ENCODE results near the gene CAMTA1.
A peak's percentile ranks its signal among the peaks of the same experiment; 100 is the strongest.

The CAMTA1 gene

GRCh38 chr1:7487766-7488474 lies 702.7 kb downstream of the CAMTA1 start:
- TF ChIP-seq TARDBP (IDR thresholded peaks at IDR 0.05) (no peak), ARNT (IDR thresholded peaks at IDR 0.05) (peak; percentile 90)
- DNase-seq (ENCODE audit: extremely low spot score), result no peak
- POLR2A ChIA-PET, result no interaction called here
- CTCF ChIA-PET, result interaction anchor here (0.8 kb wide), 1 partner anchor 40 kb away, joined by 3 read pairs; no protein-coding TSS in a partner anchor

DNA sequence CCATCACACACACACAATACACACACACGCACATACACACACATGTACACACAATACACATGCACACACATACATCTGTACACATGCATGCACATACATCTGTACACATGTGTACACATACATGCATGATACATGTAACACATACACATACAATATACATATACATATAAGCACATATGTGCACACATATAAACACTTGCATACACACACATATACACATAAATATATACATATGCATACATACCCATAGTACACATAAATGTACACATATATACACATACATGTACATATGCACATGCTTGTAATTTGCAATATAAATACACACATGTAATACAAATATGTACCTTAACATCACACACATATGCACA lies 703.2 kb downstream of the CAMTA1 start:
- CTCF ChIA-PET, result no interaction called here
- TF ChIP-seq SP1 (IDR thresholded peaks at IDR 0.05) (no peak), CTBP1 (IDR thresholded peaks at IDR 0.05; ENCODE audit: borderline replicate concordance) (no peak), NFRKB (IDR thresholded peaks at IDR 0.05) (no peak), PKNOX1 (IDR thresholded peaks at IDR 0.05) (no peak), BHLHE40 (IDR thresholded peaks at IDR 0.05; ENCODE audit: borderline replicate concordance) (no peak), ELF4 (IDR thresholded peaks at IDR 0.05) (no peak), LEF1 (IDR thresholded peaks at IDR 0.05; ENCODE audit: borderline replicate concordance) (no peak), ZNF384 (IDR thresholded peaks at IDR 0.05) (no peak), SUZ12 (IDR thresholded peaks at IDR 0.05) (no peak), ARNT (IDR thresholded peaks at IDR 0.05) (no peak), FOXK2 (IDR thresholded peaks at IDR 0.05) (no peak)
- DNase-seq (ENCODE audit: extremely low spot score), result no peak
- POLR2A ChIA-PET, result no interaction called here

DNA sequence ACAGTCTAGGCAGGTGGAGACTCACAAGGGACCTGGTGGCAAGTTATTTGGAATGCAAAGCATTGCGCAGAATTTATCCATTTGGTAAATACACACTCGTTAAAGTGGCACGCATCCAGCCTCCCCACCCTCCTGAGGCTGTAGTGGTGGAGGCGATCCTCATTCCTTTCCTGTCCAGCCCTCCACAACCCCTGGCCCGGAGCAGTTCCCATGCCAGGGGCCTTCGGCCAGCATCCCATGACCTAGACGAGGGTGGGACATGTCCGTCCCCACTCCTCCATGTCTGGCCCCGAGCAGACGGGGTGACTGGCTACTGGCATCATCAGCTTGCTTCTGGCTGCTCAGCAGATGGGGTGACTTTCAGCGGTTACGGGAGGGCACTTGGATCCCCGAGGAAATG lies 704.3 kb downstream of the CAMTA1 start:
- POLR2A ChIA-PET, result no interaction called here
- no peak for DNase-seq (ENCODE audit: extremely low spot score)
- TF ChIP-seq CTBP1 (IDR thresholded peaks at IDR 0.05; ENCODE audit: borderline replicate concordance) (no peak), FOXA1 (IDR thresholded peaks at IDR 0.05) (no peak), ELF4 (IDR thresholded peaks at IDR 0.05) (no peak), TARDBP (IDR thresholded peaks at IDR 0.05) (no peak), SP1 (IDR thresholded peaks at IDR 0.05) (no peak), L3MBTL2 (conservative IDR thresholded peaks at IDR 0.05) (no peak), SUZ12 (IDR thresholded peaks at IDR 0.05) (no peak), BHLHE40 (IDR thresholded peaks at IDR 0.05; ENCODE audit: borderline replicate concordance) (no peak), ARNT (IDR thresholded peaks at IDR 0.05) (no peak), FOXM1 (IDR thresholded peaks at IDR 0.05; ENCODE audit: borderline replicate concordance) (no peak), PKNOX1 (IDR thresholded peaks at IDR 0.05) (no peak), HDGF (IDR thresholded peaks at IDR 0.05; ENCODE audit: borderline replicate concordance) (no peak), FOXK2 (IDR thresholded peaks at IDR 0.05) (no peak), NFRKB (IDR thresholded peaks at IDR 0.05) (no peak), LEF1 (IDR thresholded peaks at IDR 0.05; ENCODE audit: borderline replicate concordance) (no peak), ZNF384 (IDR thresholded peaks at IDR 0.05) (no peak)
- CTCF ChIA-PET, result no interaction called here

DNA sequence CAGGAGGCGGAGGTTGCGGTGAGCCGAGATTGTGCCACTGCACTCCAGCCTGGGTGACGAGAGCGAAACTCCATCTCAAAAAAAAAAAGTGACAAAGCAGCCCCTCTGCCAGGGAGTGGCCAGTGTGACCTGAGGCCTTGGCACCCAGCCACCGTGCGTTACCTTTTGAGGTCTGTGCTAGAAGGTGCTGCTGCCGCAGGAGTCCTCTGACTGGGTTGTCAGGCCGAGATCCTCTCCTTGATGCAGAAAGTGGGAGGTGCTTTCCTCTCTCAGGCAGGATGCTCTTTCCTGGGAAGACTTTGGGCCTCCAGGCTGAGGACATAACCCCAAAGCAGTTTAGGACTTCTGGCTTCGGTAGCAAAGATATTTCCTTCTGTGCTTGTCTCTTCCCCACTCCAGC lies 705.3 kb downstream of the CAMTA1 start:
- TF ChIP-seq HDGF (IDR thresholded peaks at IDR 0.05; ENCODE audit: borderline replicate concordance) (no peak), PKNOX1 (IDR thresholded peaks at IDR 0.05) (no peak), NFRKB (IDR thresholded peaks at IDR 0.05) (no peak), LEF1 (IDR thresholded peaks at IDR 0.05; ENCODE audit: borderline replicate concordance) (no peak), FOXM1 (IDR thresholded peaks at IDR 0.05; ENCODE audit: borderline replicate concordance) (no peak), ELF4 (IDR thresholded peaks at IDR 0.05) (no peak), SUZ12 (IDR thresholded peaks at IDR 0.05) (no peak), ARNT (IDR thresholded peaks at IDR 0.05) (no peak)
- DNase-seq (ENCODE audit: extremely low spot score), result no peak
- POLR2A ChIA-PET, result no interaction called here
- CTCF ChIA-PET, result no interaction called here

DNA sequence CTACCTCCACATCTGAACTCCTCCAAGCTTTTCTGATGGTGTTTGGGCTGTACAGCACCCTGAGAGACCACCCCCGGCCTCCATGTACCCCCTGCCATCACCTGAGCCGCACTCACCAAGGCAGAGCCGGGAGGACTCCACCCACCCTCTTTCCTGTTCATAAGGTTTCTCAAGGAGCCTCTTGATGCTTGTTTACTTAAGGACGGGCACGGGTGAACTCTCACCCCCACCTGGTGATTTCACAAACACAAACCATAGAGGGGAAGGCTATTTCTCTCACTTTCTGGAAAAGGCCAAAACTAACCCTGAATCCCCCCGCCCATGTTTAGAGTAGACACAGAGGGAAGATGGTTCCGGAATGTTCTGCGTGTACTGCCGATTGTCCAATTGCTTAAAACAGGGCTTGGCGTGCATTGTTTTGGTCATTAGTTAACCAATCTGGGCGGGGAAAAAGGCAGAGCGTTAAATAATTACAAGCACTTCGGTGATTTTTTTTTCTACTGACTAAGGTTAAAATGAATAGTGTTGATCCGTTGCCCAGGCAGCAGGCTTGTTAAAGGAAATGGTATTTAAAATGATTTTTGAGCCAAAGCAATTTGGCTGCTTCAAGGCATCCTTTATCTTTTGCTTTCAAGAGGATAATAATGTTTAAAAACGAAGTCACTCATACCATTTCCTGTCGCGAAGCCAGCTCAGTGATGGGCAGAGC lies 706.0 kb downstream of the CAMTA1 start:
- CTCF ChIA-PET, result interaction anchor here (0.6 kb wide), 1 partner anchor 278 kb away, joined by 3 read pairs; no protein-coding TSS in a partner anchor
- POLR2A ChIA-PET, result no interaction called here
- DNase-seq (ENCODE audit: extremely low spot score), result no peak
- TF ChIP-seq FOXM1 (IDR thresholded peaks at IDR 0.05; ENCODE audit: borderline replicate concordance), result no peak
- no peak for TF ChIP-seq ARNT (IDR thresholded peaks at IDR 0.05)
- no peak for TF ChIP-seq LEF1 (IDR thresholded peaks at IDR 0.05; ENCODE audit: borderline replicate concordance)
- no peak for TF ChIP-seq PKNOX1 (IDR thresholded peaks at IDR 0.05)
- TF ChIP-seq FOXA1 (IDR thresholded peaks at IDR 0.05), result no peak
- TF ChIP-seq TARDBP (IDR thresholded peaks at IDR 0.05), result no peak
- TF ChIP-seq ELF4 (IDR thresholded peaks at IDR 0.05), result no peak
- no peak for TF ChIP-seq NFRKB (IDR thresholded peaks at IDR 0.05)
- TF ChIP-seq CTBP1 (IDR thresholded peaks at IDR 0.05; ENCODE audit: borderline replicate concordance), result no peak
- no peak for TF ChIP-seq SUZ12 (IDR thresholded peaks at IDR 0.05)
- TF ChIP-seq ZNF384 (IDR thresholded peaks at IDR 0.05), result no peak
- no peak for TF ChIP-seq BHLHE40 (IDR thresholded peaks at IDR 0.05; ENCODE audit: borderline replicate concordance)
- TF ChIP-seq FOXK2 (IDR thresholded peaks at IDR 0.05), result no peak
- no peak for TF ChIP-seq HDGF (IDR thresholded peaks at IDR 0.05; ENCODE audit: borderline replicate concordance)
- no peak for TF ChIP-seq L3MBTL2 (conservative IDR thresholded peaks at IDR 0.05)
- TF ChIP-seq SP1 (IDR thresholded peaks at IDR 0.05), result no peak
